Measurements from ENCODE around the gene KIAA0825.
"Not testable (repeated sequence)": the region's sequence is repeated elsewhere in the genome, so short reads cannot be mapped to it uniquely, and the experiment has no call there.

GRCh38 chr5:94143621-94144020 lies 474.8 kb downstream of the KIAA0825 start:
- not testable (repeated sequence) for TF ChIP-seq REST (IDR thresholded peaks at IDR 0.05; ENCODE audit: borderline replicate concordance); RAD21 (conservative IDR thresholded peaks at IDR 0.05); CTCF (IDR thresholded peaks at IDR 0.05; ENCODE audit: poor library complexity, severe bottlenecking); POLR2AphosphoS5 (IDR thresholded peaks at IDR 0.05); EP300 (conservative IDR thresholded peaks at IDR 0.05; ENCODE audit: poor library complexity, severe bottlenecking); EZH2 (IDR thresholded peaks at IDR 0.05; ENCODE audit: borderline replicate concordance, insufficient read depth, low read length, poor library complexity, severe bottlenecking)
